ENCODE measurements around the gene MAD2L2. TPM values are rescaled to one million over a fixed set of nuclear protein-coding genes. Genes with fewer than 3 reads are reported as not detected.

The MAD2L2 gene
- total and polyA plus RNA-seq, 8 donors = 25.7 to 56.1 (median 45.6) TPM

- no peak for TF ChIP-seq CTCF (IDR thresholded peaks at IDR 0.05)
- intact Hi-C loops (cut with DNase I) = no loop called here
- H3K4me1 ChIP-seq = no peaks in the 10 kb centered on the region
- peaks cover 11 to 62% of the 10 kb centered on the region in 2 donors for H3K27me3 ChIP-seq
- no peak for DNase-seq
- ATAC-seq = no peak
- H3K27ac ChIP-seq = no peak overlapping the region
- no peak overlapping the region for H3K4me3 ChIP-seq
- no peaks in the 10 kb centered on the region for H3K36me3 ChIP-seq
- H3K9me3 ChIP-seq = no peaks in the 10 kb centered on the region
These were observed 21.2 kb upstream of the MAD2L2 start for GRCh38 chr1:11701981-11702803.

- H3K27ac ChIP-seq = no peak overlapping the region
- intact Hi-C loops (cut with DNase I) = no loop called here
- no peak for DNase-seq
- no peak overlapping the region for H3K4me3 ChIP-seq
- ATAC-seq = peak; percentile 38
- H3K9me3 ChIP-seq = no peaks in the 10 kb centered on the region
- H3K36me3 ChIP-seq = no peaks in the 10 kb centered on the region
- peaks cover 11 to 62% of the 10 kb centered on the region in 2 donors for H3K27me3 ChIP-seq
- TF ChIP-seq CTCF (IDR thresholded peaks at IDR 0.05) = no peak
- H3K4me1 ChIP-seq = no peaks in the 10 kb centered on the region
These were observed 20.6 kb upstream of the MAD2L2 start for GRCh38 chr1:11701551-11701961.

- Histone ChIP-seq H3K27ac (no peak overlapping the region), H3K27me3 (peaks cover 11 to 62% of the 10 kb centered on the region in 2 donors), H3K36me3 (no peaks in the 10 kb centered on the region), H3K9me3 (no peaks in the 10 kb centered on the region), H3K4me1 (no peaks in the 10 kb centered on the region), H3K4me3 (no peak overlapping the region)
- DNase-seq (no peak), ATAC-seq (no peak)
- TF ChIP-seq CTCF (IDR thresholded peaks at IDR 0.05) = no peak
- intact Hi-C loops (cut with DNase I) = no loop called here
These were observed 19.9 kb upstream of the MAD2L2 start for GRCh38 chr1:11700601-11701467.

- ATAC-seq (no peak), DNase-seq (no peak)
- H3K27me3 ChIP-seq = peaks cover 20 to 56% of the 10 kb centered on the region in 2 donors
- H3K4me1 ChIP-seq = peaks cover 0 to 5% of the 10 kb centered on the region in 2 donors
- intact Hi-C loops (cut with DNase I) = no loop called here
- no peak overlapping the region for H3K4me3 ChIP-seq
- no peak for TF ChIP-seq CTCF (IDR thresholded peaks at IDR 0.05)
- no peak overlapping the region for H3K27ac ChIP-seq
- H3K36me3 ChIP-seq = no peaks in the 10 kb centered on the region
- no peaks in the 10 kb centered on the region for H3K9me3 ChIP-seq
These were observed 16.9 kb upstream of the MAD2L2 start for GRCh38 chr1:11697893-11698210.

All from left lung (tissue), 10 donors.